ENCODE results near the gene KLHL29. TPM values are rescaled to one million over a fixed set of nuclear protein-coding genes. Genes with fewer than 3 reads are reported as not detected.
A peak's percentile ranks its signal among the peaks of the same experiment; 100 is the strongest.

Gene KLHL29
- polyA plus RNA-seq, 1 donor from 2014 or later: 42.4 TPM

- Histone ChIP-seq H3K36me3 (ENCODE audit: insufficient read depth, low read length) (peaks cover 35% of the 10 kb centered on the region), H3K4me3 (ENCODE audit: low read length) (peak overlapping the region; percentile 8), H3K79me2 (replicated peaks; ENCODE audit: insufficient read depth, low read length) (no peaks in the 10 kb centered on the region), H3K27me3 (ENCODE audit: insufficient read depth, low read depth, low read length) (no peaks in the 10 kb centered on the region), H3F3A (ENCODE audit: insufficient read depth, low read length, poor library complexity, severe bottlenecking) (no peaks in the 10 kb centered on the region), H3K9me3 (ENCODE audit: low read length) (no peaks in the 10 kb centered on the region), H3K27ac (ENCODE audit: low read length) (peak overlapping the region; percentile 85), H4K20me1 (ENCODE audit: insufficient read depth) (no peaks in the 10 kb centered on the region), H3K4me2 (ENCODE audit: low read length) (no peak overlapping the region), H3K9me2 (ENCODE audit: insufficient read depth, low read length) (no peaks in the 10 kb centered on the region), H2AFZ (ENCODE audit: low read depth, low read length) (no peak overlapping the region), H3K9ac (ENCODE audit: low read length) (peak overlapping the region; percentile 45)
- no peak for TF ChIP-seq CTCF (IDR thresholded peaks at IDR 0.05; ENCODE audit: poor library complexity, severe bottlenecking)
- no peak for TF ChIP-seq MXI1 (conservative IDR thresholded peaks at IDR 0.05; ENCODE audit: poor library complexity, severe bottlenecking)
- no peak for TF ChIP-seq RAD21 (conservative IDR thresholded peaks at IDR 0.05)
- TF ChIP-seq REST (IDR thresholded peaks at IDR 0.05; ENCODE audit: borderline replicate concordance): no peak
- TF ChIP-seq EZH2 (IDR thresholded peaks at IDR 0.05; ENCODE audit: borderline replicate concordance, insufficient read depth, low read length, poor library complexity, severe bottlenecking): no peak
- no peak for TF ChIP-seq EP300 (conservative IDR thresholded peaks at IDR 0.05; ENCODE audit: poor library complexity, severe bottlenecking)
- TF ChIP-seq SMC3 (conservative IDR thresholded peaks at IDR 0.05; ENCODE audit: poor library complexity): no peak
- TF ChIP-seq TAF1 (IDR thresholded peaks at IDR 0.05; ENCODE audit: low read depth): no peak
- TF ChIP-seq POLR2AphosphoS5 (IDR thresholded peaks at IDR 0.05): no peak
Measured at GRCh38 chr2:23698116-23698693, 313.2 kb downstream of the KLHL29 start.

GRCh38 chr2:23698721-23699579 is 314.0 kb downstream of the KLHL29 start:
- H3K9me2 ChIP-seq (ENCODE audit: insufficient read depth, low read length): no peaks in the 10 kb centered on the region
- peaks cover 42% of the 10 kb centered on the region for H3K36me3 ChIP-seq (ENCODE audit: insufficient read depth, low read length)
- H3K27ac ChIP-seq (ENCODE audit: low read length): peak overlapping the region; percentile 85
- H4K20me1 ChIP-seq (ENCODE audit: insufficient read depth): no peaks in the 10 kb centered on the region
- no peaks in the 10 kb centered on the region for H3K27me3 ChIP-seq (ENCODE audit: insufficient read depth, low read depth, low read length)
- H3K4me2 ChIP-seq (ENCODE audit: low read length): no peak overlapping the region
- H3K79me2 ChIP-seq (replicated peaks; ENCODE audit: insufficient read depth, low read length): no peaks in the 10 kb centered on the region
- peak overlapping the region; percentile 49 for H3K4me3 ChIP-seq (ENCODE audit: low read length)
- H2AFZ ChIP-seq (ENCODE audit: low read depth, low read length): no peak overlapping the region
- peak overlapping the region; percentile 47 for H3K9ac ChIP-seq (ENCODE audit: low read length)
- TF ChIP-seq EZH2 (IDR thresholded peaks at IDR 0.05; ENCODE audit: borderline replicate concordance, insufficient read depth, low read length, poor library complexity, severe bottlenecking) (no peak), CTCF (IDR thresholded peaks at IDR 0.05; ENCODE audit: poor library complexity, severe bottlenecking) (peak; percentile 41), POLR2AphosphoS5 (IDR thresholded peaks at IDR 0.05) (peak; percentile 54), RAD21 (conservative IDR thresholded peaks at IDR 0.05) (peak; percentile 56), MXI1 (conservative IDR thresholded peaks at IDR 0.05; ENCODE audit: poor library complexity, severe bottlenecking) (no peak), SMC3 (conservative IDR thresholded peaks at IDR 0.05; ENCODE audit: poor library complexity) (no peak), TAF1 (IDR thresholded peaks at IDR 0.05; ENCODE audit: low read depth) (no peak), REST (IDR thresholded peaks at IDR 0.05; ENCODE audit: borderline replicate concordance) (peak; percentile 81), EP300 (conservative IDR thresholded peaks at IDR 0.05; ENCODE audit: poor library complexity, severe bottlenecking) (peak; percentile 84)
- H3K9me3 ChIP-seq (ENCODE audit: low read length): no peaks in the 10 kb centered on the region
- no peaks in the 10 kb centered on the region for H3F3A ChIP-seq (ENCODE audit: insufficient read depth, low read length, poor library complexity, severe bottlenecking)
